Measurements from ENCODE around the gene SLC9B1.

- TF ChIP-seq CTCF (IDR thresholded peaks at IDR 0.05) (no peak), POLR2A (IDR thresholded peaks at IDR 0.05) (no peak)
Measured at GRCh38 chr4:102867278-102868152, 152.0 kb downstream of the SLC9B1 start.

Data from testis (tissue), 2 donors.